Naive B cell (primary cell): ENCODE results near the gene LGALS9. TPM values are rescaled to one million over a fixed set of nuclear protein-coding genes. Genes with fewer than 3 reads are reported as not detected.

Experiments used
- ATAC-seq, 2 donors: fragments of 150-1000 bp; cut with Tn5 transposase; 2 replicates each; pipeline ENCODE4 v1.10.0; 2021; ENCODE audit warnings: low read depth in 2 of 2, mild to moderate bottlenecking in 2 of 2, moderate library complexity in 2 of 2
- DNase-seq: peaks from one replicate; pipeline ENCODE4 v3.0.0; 2022
- H3K27ac Mint-ChIP-seq, 6 donors: one replicate each; pipeline ENCODE4 v1.8.0; 2020 to 2022; ENCODE audit warnings: mild to moderate bottlenecking in 6 of 6, mixed read lengths in 6 of 6, moderate library complexity in 5 of 6, inconsistent platforms in 2 of 6
- H3K27me3 Mint-ChIP-seq, 3 donors: one replicate each; pipeline ENCODE4 v1.8.0; 2021 to 2022; ENCODE audit warnings: mixed read lengths in 3 of 3, mild to moderate bottlenecking in 1 of 3
- H3K36me3 Mint-ChIP-seq, 2 donors: one replicate each; pipeline ENCODE4 v1.8.0; 2020 to 2022; ENCODE audit warnings: mixed read lengths in 2 of 2, inconsistent platforms in 1 of 2, mild to moderate bottlenecking in 1 of 2
- H3K4me1 Mint-ChIP-seq, 3 donors: one replicate each; pipeline ENCODE4 v1.8.0; 2020 to 2022; ENCODE audit warnings: mixed read lengths in 3 of 3, inconsistent platforms in 1 of 3, mild to moderate bottlenecking in 1 of 3, moderate library complexity in 1 of 3
- H3K4me3 Mint-ChIP-seq, 8 donors: one replicate each; pipeline ENCODE4 v1.8.0; 2020 to 2022; ENCODE audit warnings: mild to moderate bottlenecking in 8 of 8, mixed read lengths in 8 of 8, moderate library complexity in 8 of 8, inconsistent platforms in 2 of 8
- H3K9me3 Mint-ChIP-seq, 7 donors: one replicate each; pipeline ENCODE4 v1.8.0; 2020 to 2022; ENCODE audit warnings: mixed read lengths in 7 of 7, mild to moderate bottlenecking in 5 of 7, inconsistent platforms in 2 of 7, moderate library complexity in 1 of 7
- polyA plus RNA-seq, 6 donors: library from polyadenylated mRNA; unstranded; fragments of 300-500 nt; fragmentation: Illumina TruSeq; gene quantifications; one replicate each; pipeline ENCODE4 v1.2.3, GENCODE V29; 2021; ENCODE audit warnings: low read depth in 6 of 6

The LGALS9 gene
- polyA plus RNA-seq = 100 to 1,000 TPM in 2 of 6 donors, 10 to 100 TPM in 4; 70.6 to 109 (median 91.5) TPM

DNA sequence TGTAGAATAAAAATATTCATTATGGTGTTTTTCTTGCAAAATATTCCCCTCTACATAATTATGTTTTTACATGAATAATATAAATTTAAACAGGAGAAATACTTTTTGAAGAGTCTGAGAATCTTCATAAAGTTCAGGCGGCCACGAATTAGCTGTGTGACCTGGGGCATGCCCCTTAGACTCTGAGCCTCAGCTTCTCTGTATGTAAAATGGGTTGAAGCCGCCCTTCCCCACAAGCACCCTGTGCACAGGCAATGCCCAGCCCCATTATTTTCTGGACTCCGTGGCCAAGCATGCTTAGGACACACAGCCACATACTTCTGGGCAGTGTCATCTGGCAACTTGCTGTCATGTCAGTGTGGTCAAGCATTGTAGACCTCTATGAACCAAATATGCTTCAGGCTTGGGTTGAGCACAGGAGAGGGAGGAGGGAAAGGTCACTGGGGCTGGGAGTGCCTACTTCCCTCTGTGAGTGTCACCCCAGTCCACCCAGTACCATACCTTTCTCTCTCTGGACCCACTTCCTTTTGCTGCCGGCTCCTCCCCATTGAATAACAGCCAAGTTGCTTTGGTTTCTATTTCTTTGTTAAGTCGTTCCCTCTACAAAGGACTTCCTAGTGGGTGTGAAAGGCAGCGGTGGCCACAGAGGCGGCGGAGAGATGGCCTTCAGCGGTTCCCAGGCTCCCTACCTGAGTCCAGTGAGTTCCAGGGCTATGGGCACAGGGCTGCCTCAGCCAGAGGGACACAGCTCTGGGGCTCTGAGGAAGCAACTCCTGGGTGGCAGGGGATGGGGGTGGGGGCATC, at the start of gene LGALS9:
Gene LGALS9, plus strand, starts transcription at position 582 of the 804 bp plus-strand sequence. Its CDS starts 78 bp downstream, at position 660.
- Mint-ChIP-seq H3K36me3 (peaks cover 0 to 6% of the 10 kb centered on the region in 2 donors), H3K4me3 (peak within 1 kb of the TSS; percentile 89 to 100 (median 96)), H3K27me3 (no peaks in the 10 kb centered on the region), H3K4me1 (peaks cover 38 to 57% (median 48%) of the 10 kb centered on the region in 3 donors), H3K9me3 (peaks cover 0 to 3% (median 0%) of the 10 kb centered on the region in 7 donors), H3K27ac (peak within 1 kb of the TSS; percentile 93 to 98 (median 96))
- DNase-seq (peak; percentile 41), ATAC-seq (peak; percentile 49 to 58)

DNA sequence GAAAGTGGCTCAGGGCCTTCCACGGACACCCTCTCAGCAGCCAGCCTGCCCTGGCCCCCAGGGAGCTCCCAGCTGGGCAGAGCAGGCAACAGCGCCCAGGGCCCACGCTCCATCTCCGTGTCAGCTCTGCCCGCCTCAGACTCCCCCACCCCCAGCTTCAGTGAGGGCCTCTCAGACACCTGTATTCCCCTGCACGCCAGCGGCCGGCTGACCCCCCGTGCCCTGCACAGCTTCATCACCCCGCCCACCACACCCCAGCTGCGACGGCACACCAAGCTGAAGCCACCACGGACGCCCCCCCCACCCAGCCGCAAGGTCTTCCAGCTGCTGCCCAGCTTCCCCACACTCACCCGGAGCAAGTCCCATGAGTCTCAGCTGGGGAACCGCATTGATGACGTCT, 48.3 kb upstream of the LGALS9 start:
- DNase-seq (no peak), ATAC-seq (no peak)
- Mint-ChIP-seq H3K4me1 (peaks cover 0 to 6% (median 5%) of the 10 kb centered on the region in 3 donors), H3K9me3 (no peaks in the 10 kb centered on the region), H3K4me3 (no peak overlapping the region), H3K36me3 (peaks cover 0 to 6% of the 10 kb centered on the region in 2 donors), H3K27me3 (no peaks in the 10 kb centered on the region), H3K27ac (no peak overlapping the region)

DNA sequence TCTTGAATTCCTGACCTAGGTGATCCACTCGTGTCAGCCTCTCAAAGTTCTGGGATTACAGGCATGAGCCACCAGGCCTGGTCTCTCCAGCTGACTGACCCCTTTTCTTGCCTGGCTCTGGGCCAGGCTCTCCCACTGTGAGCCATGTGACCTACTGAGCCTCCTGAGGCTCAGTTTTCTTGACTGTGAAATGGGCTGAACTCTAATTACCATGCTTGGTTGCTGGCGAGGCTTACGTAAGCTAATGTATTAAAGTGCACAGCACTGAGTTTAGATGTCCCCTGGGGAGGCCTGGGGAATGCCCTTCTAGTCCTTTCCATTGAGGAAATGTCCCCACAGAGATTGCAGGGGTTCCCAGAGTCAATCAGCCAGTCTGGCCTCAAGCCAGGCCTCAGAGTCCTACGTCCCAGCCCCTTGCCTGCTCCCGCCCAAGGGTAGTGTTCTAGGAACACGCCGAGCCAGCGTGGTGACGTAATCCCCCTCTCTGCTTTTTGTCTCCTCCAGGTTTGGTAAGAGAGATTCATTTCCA, 45.8 kb upstream of the LGALS9 start:
- H3K27me3 Mint-ChIP-seq = no peaks in the 10 kb centered on the region
- H3K4me3 Mint-ChIP-seq = peak overlapping the region in 1 of 8 donors; percentile 26
- H3K9me3 Mint-ChIP-seq = no peaks in the 10 kb centered on the region
- H3K27ac Mint-ChIP-seq = peak overlapping the region in 1 of 6 donors; percentile 92
- DNase-seq = no peak
- peaks cover 0 to 6% of the 10 kb centered on the region in 2 donors for H3K36me3 Mint-ChIP-seq
- ATAC-seq = peak in 1 of 2 donors; percentile 50
- peaks cover 0 to 5% (median 4%) of the 10 kb centered on the region in 3 donors for H3K4me1 Mint-ChIP-seq

- DNase-seq (no peak), ATAC-seq (no peak)
- no peaks in the 10 kb centered on the region for H3K9me3 Mint-ChIP-seq
- peak overlapping the region in 1 of 6 donors; percentile 42 for H3K27ac Mint-ChIP-seq
- no peaks in the 10 kb centered on the region for H3K27me3 Mint-ChIP-seq
- H3K4me3 Mint-ChIP-seq = no peak overlapping the region
- H3K4me1 Mint-ChIP-seq = peaks cover 0 to 5% (median 4%) of the 10 kb centered on the region in 3 donors
- H3K36me3 Mint-ChIP-seq = peaks cover 0 to 6% of the 10 kb centered on the region in 2 donors
Measured at GRCh38 chr17:27585792-27586191, 45.2 kb upstream of the LGALS9 start.

GRCh38 chr17:27586203-27586721, 44.7 kb upstream of the LGALS9 start:
- H3K4me1 Mint-ChIP-seq = peaks cover 0 to 4% (median 3%) of the 10 kb centered on the region in 3 donors
- peaks cover 0 to 11% of the 10 kb centered on the region in 2 donors for H3K36me3 Mint-ChIP-seq
- ATAC-seq (no peak), DNase-seq (no peak)
- H3K27me3 Mint-ChIP-seq = no peaks in the 10 kb centered on the region
- no peaks in the 10 kb centered on the region for H3K9me3 Mint-ChIP-seq
- peak overlapping the region in 2 of 6 donors; percentile 28 to 74 for H3K27ac Mint-ChIP-seq
- H3K4me3 Mint-ChIP-seq = no peak overlapping the region

- DNase-seq (no peak), ATAC-seq (no peak)
- H3K4me1 Mint-ChIP-seq = no peaks in the 10 kb centered on the region
- H3K27me3 Mint-ChIP-seq = no peaks in the 10 kb centered on the region
- no peak overlapping the region for H3K4me3 Mint-ChIP-seq
- H3K27ac Mint-ChIP-seq = no peak overlapping the region
- no peaks in the 10 kb centered on the region for H3K9me3 Mint-ChIP-seq
- H3K36me3 Mint-ChIP-seq = peaks cover 0 to 17% of the 10 kb centered on the region in 2 donors
Measured at GRCh38 chr17:27588354-27588753, 42.6 kb upstream of the LGALS9 start.

GRCh38 chr17:27590864-27591263, 40.1 kb upstream of the LGALS9 start:
- Mint-ChIP-seq H3K4me1 (no peaks in the 10 kb centered on the region), H3K4me3 (no peak overlapping the region), H3K27ac (no peak overlapping the region), H3K36me3 (peaks cover 9 to 12% of the 10 kb centered on the region in 2 donors), H3K27me3 (no peaks in the 10 kb centered on the region), H3K9me3 (no peaks in the 10 kb centered on the region)
- no peak for ATAC-seq
- DNase-seq = no peak

DNA sequence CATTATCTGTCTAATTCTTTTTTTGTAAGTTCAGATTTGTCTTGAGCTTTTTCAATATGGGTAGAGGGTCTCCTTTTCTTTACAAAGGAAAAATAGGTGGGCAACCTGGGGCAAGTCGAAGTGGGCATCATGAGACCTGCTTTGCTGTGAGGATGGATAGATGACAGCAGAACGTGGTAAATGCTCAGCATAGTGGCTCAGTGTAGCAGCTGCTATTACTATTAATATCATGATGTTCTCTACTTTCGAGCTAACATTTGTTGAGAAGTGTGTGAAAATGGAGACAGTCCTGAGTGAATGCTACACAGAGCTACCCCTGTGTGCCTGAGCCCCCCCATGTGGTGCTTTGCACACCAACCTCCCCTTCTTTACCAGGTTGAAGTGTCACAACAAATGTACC, 39.0 kb upstream of the LGALS9 start:
- no peak for ATAC-seq
- no peak for DNase-seq
- Mint-ChIP-seq H3K27ac (no peak overlapping the region), H3K4me3 (no peak overlapping the region), H3K36me3 (peaks cover 12 to 15% of the 10 kb centered on the region in 2 donors), H3K27me3 (no peaks in the 10 kb centered on the region), H3K9me3 (no peaks in the 10 kb centered on the region), H3K4me1 (no peaks in the 10 kb centered on the region)

GRCh38 chr17:27593232-27593856, 37.6 kb upstream of the LGALS9 start:
- DNase-seq (no peak), ATAC-seq (no peak)
- Mint-ChIP-seq H3K36me3 (peaks cover 12 to 16% of the 10 kb centered on the region in 2 donors), H3K4me3 (no peak overlapping the region), H3K4me1 (no peaks in the 10 kb centered on the region), H3K27ac (no peak overlapping the region), H3K27me3 (no peaks in the 10 kb centered on the region), H3K9me3 (no peaks in the 10 kb centered on the region)

DNA sequence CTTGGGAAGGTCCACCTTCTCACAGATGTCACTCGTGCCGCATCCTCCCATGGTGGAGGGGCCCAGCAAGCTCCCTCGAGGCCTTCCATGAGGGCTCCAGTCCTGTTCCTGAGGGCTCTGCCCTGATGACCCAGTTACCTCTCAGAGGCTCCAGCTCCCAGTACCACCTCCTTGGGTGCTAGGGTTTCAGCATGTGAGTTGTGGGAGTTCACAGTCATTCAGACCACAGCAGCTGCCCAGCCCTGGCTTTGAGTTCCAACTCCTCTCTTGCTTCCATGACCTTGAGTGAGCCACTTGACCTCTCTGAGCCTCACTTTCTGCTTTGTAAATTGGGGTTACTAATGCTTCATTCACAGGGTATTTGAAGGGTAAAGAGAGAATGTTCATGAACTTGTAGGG, 37.1 kb upstream of the LGALS9 start:
- ATAC-seq = no peak
- H3K4me1 Mint-ChIP-seq = no peaks in the 10 kb centered on the region

GRCh38 chr17:27595208-27595607, 35.8 kb upstream of the LGALS9 start:
- H3K9me3 Mint-ChIP-seq = no peaks in the 10 kb centered on the region
- no peaks in the 10 kb centered on the region for H3K27me3 Mint-ChIP-seq
- ATAC-seq = no peak
- peaks cover 12 to 16% of the 10 kb centered on the region in 2 donors for H3K36me3 Mint-ChIP-seq
- DNase-seq = no peak
- peak overlapping the region in 1 of 6 donors; percentile 92 for H3K27ac Mint-ChIP-seq
- H3K4me1 Mint-ChIP-seq = peaks cover 0 to 3% (median 0%) of the 10 kb centered on the region in 3 donors
- no peak overlapping the region for H3K4me3 Mint-ChIP-seq

More for the DNA sequence above, 37.1 kb upstream of the LGALS9 start:
- Mint-ChIP-seq H3K27me3 (no peaks in the 10 kb centered on the region), H3K36me3 (peaks cover 12 to 16% of the 10 kb centered on the region in 2 donors), H3K4me3 (no peak overlapping the region), H3K9me3 (no peaks in the 10 kb centered on the region), H3K27ac (no peak overlapping the region)
- DNase-seq = no peak

DNA sequence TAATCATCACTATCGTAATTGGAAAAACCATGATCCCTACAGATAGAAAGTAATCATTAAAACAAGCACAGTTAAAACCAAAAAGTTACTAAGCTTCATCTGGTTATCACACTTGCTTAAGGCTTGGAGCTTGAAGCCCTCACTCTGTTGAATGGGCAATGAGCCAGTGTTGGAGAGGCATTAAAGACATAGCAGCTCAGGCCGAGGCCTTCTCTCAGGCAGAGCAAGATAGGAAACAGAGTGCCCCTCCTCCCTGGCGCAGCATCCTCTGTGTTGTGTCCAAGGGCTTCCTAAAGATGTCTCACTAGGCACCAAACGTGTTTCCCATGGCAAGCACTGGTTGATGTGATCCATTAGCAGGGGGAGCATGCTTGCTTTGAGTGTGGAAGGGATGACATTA, 34.9 kb upstream of the LGALS9 start:
- no peaks in the 10 kb centered on the region for H3K9me3 Mint-ChIP-seq
- H3K4me1 Mint-ChIP-seq = peaks cover 0 to 3% (median 0%) of the 10 kb centered on the region in 3 donors
- no peak overlapping the region for H3K27ac Mint-ChIP-seq
- ATAC-seq = no peak
- DNase-seq = no peak
- no peak overlapping the region for H3K4me3 Mint-ChIP-seq
- H3K27me3 Mint-ChIP-seq = no peaks in the 10 kb centered on the region
- H3K36me3 Mint-ChIP-seq = peaks cover 9 to 16% of the 10 kb centered on the region in 2 donors

DNA sequence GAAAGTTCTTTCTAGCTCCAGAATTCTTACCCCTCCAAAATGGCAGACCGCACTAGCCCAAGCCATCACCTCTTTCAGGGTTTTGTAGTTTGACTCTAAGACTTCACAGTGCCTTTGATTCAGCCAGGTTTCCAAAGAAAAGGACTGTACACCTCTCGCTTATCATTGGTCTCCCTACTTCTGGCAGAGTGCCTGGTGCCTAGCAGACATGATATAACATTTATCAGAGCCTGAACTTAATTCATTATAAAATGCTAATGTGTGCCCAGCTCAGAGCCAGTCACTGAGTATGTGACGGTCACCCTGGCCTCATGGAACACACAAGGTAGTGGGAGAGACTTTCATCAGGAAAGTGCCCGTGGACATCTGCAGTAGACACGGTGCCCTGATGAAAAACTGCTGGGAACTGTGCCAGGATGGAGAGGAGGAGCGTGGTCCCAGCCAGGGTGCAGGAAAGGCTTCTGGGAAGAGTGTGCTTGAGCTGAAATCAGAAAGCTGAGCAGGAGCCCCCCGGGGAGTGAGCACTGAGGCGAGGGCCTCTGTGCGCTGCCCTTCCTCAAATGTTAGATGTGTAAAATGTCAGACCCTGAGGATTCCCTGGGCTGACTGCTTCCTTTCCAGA, 34.3 kb upstream of the LGALS9 start:
- H3K27me3 Mint-ChIP-seq = no peaks in the 10 kb centered on the region
- ATAC-seq = no peak
- H3K4me3 Mint-ChIP-seq = no peak overlapping the region
- H3K4me1 Mint-ChIP-seq = peaks cover 0 to 4% (median 3%) of the 10 kb centered on the region in 3 donors
- peaks cover 5 to 16% of the 10 kb centered on the region in 2 donors for H3K36me3 Mint-ChIP-seq
- H3K9me3 Mint-ChIP-seq = no peaks in the 10 kb centered on the region
- H3K27ac Mint-ChIP-seq = peak overlapping the region in 3 of 6 donors; percentile 16 to 50 (median 39)
- DNase-seq = no peak
